Left hindlimb (tissue), 1 donor: ENCODE measurements around the gene ELANE.
"Not testable (repeated sequence)": the region's sequence is repeated elsewhere in the genome, so short reads cannot be mapped to it uniquely, and the experiment has no call there.

Experiments
- DNase-seq: peaks from one replicate; pipeline ENCODE4 v3.0.0-alpha.2; 2018

Gene ELANE

GRCh38 chr19:866769-867300 lies 14.7 kb downstream of the ELANE start:
- no peak for DNase-seq

GRCh38 chr19:867301-867793 lies 15.2 kb downstream of the ELANE start:
- no peak for DNase-seq

GRCh38 chr19:867855-868457 lies 15.9 kb downstream of the ELANE start:
- DNase-seq: no peak

- DNase-seq: no peak
Observed at GRCh38 chr19:868458-869244, 16.5 kb downstream of the ELANE start.

- peak; percentile 70 for DNase-seq
Observed at GRCh38 chr19:869245-870177, 17.4 kb downstream of the ELANE start.

GRCh38 chr19:870314-870713 lies 18.2 kb downstream of the ELANE start:
- no peak for DNase-seq

- DNase-seq: no peak
Observed at GRCh38 chr19:870963-871401, 18.9 kb downstream of the ELANE start.

- DNase-seq: no peak
Observed at GRCh38 chr19:871446-872265, 19.6 kb downstream of the ELANE start.

- no peak for DNase-seq
Observed at GRCh38 chr19:872266-872951, 20.3 kb downstream of the ELANE start.

- no peak for DNase-seq
Observed at GRCh38 chr19:873084-873483, 21.0 kb downstream of the ELANE start.

GRCh38 chr19:873561-874041 lies 21.5 kb downstream of the ELANE start:
- DNase-seq: no peak

GRCh38 chr19:875265-875879 lies 23.3 kb downstream of the ELANE start:
- DNase-seq: no peak

GRCh38 chr19:876089-876488 lies 24.0 kb downstream of the ELANE start:
- DNase-seq: no peak

GRCh38 chr19:876780-877314 lies 24.7 kb downstream of the ELANE start:
- no peak for DNase-seq

GRCh38 chr19:877992-878660 lies 26.0 kb downstream of the ELANE start:
- not testable (repeated sequence) for DNase-seq

- DNase-seq: not testable (repeated sequence)
Observed at GRCh38 chr19:878751-879561, 26.9 kb downstream of the ELANE start.

GRCh38 chr19:879711-880438 lies 27.8 kb downstream of the ELANE start:
- no peak for DNase-seq

- no peak for DNase-seq
Observed at GRCh38 chr19:881385-882071, 29.4 kb downstream of the ELANE start.
